Muscle layer of colon (tissue), 2 donors: ENCODE data around the gene RBMS2.

ENCODE experiments used
- H3K27ac ChIP-seq: one replicate; pipeline ENCODE4 v1.7.0; 2013; ENCODE audit warnings: low read depth, mild to moderate bottlenecking, low read length, moderate library complexity
- H3K27me3 ChIP-seq, 2 donors: one replicate each; pipeline ENCODE4 v1.7.0; 2013; ENCODE audit warnings: low read length in 2 of 2, mild to moderate bottlenecking in 2 of 2; ENCODE audit not compliant: insufficient read depth in 2 of 2, control insufficient read depth in 1 of 2
- H3K36me3 ChIP-seq: one replicate; pipeline ENCODE4 v1.7.0; 2013; ENCODE audit warnings: mild to moderate bottlenecking, low read length; ENCODE audit not compliant: insufficient read depth
- H3K4me1 ChIP-seq: one replicate; pipeline ENCODE4 v1.7.0; 2013; ENCODE audit warnings: mild to moderate bottlenecking, low read length; ENCODE audit not compliant: insufficient read depth
- H3K4me3 ChIP-seq, 2 donors: one replicate each; pipeline ENCODE4 v1.7.0; 2013; ENCODE audit warnings: low read length in 2 of 2, low read depth in 1 of 2, mild to moderate bottlenecking in 1 of 2, moderate library complexity in 1 of 2
- H3K9ac ChIP-seq: one replicate; pipeline ENCODE4 v1.7.0; 2013; ENCODE audit warnings: low read length
- H3K9me3 ChIP-seq: one replicate; pipeline ENCODE4 v1.7.0; 2013; ENCODE audit warnings: mild to moderate bottlenecking, low read length
- donor health status: abdominal sarcoma.
- donor health status: Adenocarcinoma of cecum.

Gene RBMS2

DNA sequence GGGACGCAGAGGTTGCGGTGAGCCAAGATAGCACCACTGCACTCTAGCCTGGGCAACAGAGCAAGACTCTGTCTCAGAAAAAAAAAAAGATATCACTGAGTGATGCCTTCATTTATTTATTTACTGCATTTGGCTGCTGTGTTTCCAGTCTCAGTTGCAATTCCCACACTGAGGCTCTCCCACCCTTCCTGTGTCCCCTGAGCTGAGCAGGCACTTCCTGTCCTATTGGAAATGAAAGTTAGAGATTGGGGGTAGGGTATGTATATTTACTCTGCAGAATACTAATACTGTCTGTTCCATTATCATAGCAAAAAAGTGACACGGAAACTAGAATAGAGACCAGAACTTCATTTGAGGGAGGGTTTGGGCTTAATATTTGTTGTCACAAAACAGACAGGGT lies 1.6 kb upstream of the RBMS2 start:
- Histone ChIP-seq H3K36me3 (no peaks in the 10 kb centered on the region), H3K9ac (no peak overlapping the region), H3K27ac (no peak overlapping the region), H3K9me3 (no peaks in the 10 kb centered on the region), H3K4me1 (peaks cover 20% of the 10 kb centered on the region), H3K4me3 (peak overlapping the region in 1 of 2 donors; percentile 53), H3K27me3 (no peaks in the 10 kb centered on the region)

DNA sequence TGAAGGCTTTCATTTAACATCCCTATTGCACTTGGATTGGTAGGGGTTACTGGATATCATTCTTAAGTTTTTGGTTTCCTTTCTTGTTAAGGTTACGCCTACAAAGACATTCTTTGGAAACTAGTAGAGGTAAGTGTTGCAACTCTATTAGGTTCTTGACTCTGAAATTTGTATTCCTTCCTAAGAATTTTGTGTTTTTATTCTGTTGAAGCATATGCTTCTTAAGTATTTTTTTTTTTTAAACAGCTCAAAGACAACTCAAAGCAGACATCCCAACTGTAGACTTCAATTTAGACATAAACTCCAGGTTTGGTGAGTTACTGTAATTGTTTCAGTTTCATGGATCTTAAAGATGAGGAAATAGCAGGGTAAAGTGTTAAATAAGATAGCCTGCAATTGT lies 1.1 kb upstream of the RBMS2 start:
- H3K36me3 ChIP-seq = no peaks in the 10 kb centered on the region
- H3K9me3 ChIP-seq = no peaks in the 10 kb centered on the region
- H3K9ac ChIP-seq = peak overlapping the region; percentile 78
- peak overlapping the region in 1 of 2 donors; percentile 53 for H3K4me3 ChIP-seq
- H3K4me1 ChIP-seq = peaks cover 23% of the 10 kb centered on the region
- no peaks in the 10 kb centered on the region for H3K27me3 ChIP-seq
- peak overlapping the region; percentile 92 for H3K27ac ChIP-seq

DNA sequence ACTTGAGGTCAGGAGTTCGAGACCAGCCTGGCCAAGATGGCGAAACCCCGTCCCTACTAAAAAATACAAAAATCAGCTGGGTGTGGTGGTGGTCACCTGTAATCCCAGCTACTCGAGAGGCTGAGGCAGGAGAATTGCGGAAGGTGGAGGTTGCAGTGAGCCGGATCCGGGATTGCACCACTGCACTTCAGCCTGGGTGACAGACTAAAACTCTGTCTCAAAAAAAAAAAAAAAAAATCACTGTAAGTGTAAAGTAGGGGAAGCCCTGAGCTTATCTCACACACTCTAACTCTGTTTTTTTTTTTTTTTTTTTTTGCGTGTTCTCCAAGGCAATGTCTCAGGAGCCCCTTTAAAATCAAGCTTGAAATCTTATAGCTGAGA lies 421 bp upstream of the RBMS2 start:
- Histone ChIP-seq H3K4me3 (peak overlapping the region; percentile 53 to 66), H3K9ac (peak overlapping the region; percentile 78), H3K9me3 (no peaks in the 10 kb centered on the region), H3K27me3 (no peaks in the 10 kb centered on the region), H3K4me1 (peaks cover 23% of the 10 kb centered on the region), H3K36me3 (no peaks in the 10 kb centered on the region), H3K27ac (peak overlapping the region; percentile 92)

DNA sequence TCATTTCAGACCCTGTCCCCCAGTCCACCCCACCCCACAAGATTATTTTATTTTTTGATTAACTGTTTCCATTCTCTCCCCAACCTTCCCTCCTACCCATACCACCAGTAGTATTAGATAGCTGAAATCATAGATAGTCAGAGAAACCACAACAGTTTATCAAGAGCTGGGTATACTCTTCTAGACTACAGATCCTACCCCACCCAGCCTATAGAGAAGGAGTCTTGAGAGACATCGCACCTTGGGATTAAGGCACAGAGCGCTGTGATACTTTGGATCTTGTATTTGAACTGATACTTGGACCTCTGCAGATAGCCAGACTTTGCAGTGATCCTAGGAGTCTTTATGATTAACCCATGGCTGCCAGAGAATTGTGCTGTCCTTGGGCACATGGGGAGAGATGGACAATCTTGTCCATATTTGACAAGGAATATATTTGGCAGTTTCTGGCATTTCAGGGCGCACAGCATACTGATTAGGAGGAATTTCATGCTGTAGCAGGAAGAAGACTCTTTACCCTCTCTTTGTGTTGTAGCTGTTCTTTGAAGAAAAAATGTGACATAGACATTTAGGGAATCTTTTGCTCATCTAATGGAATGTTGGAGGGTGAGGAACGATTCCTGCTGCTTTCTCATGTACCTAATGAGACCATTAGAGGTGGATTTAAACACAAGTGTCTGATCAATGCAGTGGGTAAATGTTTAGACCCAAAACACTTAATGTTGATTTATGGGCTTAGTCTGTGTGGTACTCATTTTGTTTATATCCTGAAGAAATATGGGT lies 982 bp downstream of the RBMS2 start:
- H3K27ac ChIP-seq = peak overlapping the region; percentile 92
- H3K4me1 ChIP-seq = peaks cover 33% of the 10 kb centered on the region
- H3K9me3 ChIP-seq = no peaks in the 10 kb centered on the region
- H3K4me3 ChIP-seq = peak overlapping the region; percentile 65 to 66
- no peaks in the 10 kb centered on the region for H3K27me3 ChIP-seq
- no peaks in the 10 kb centered on the region for H3K36me3 ChIP-seq
- peak overlapping the region; percentile 59 for H3K9ac ChIP-seq

DNA sequence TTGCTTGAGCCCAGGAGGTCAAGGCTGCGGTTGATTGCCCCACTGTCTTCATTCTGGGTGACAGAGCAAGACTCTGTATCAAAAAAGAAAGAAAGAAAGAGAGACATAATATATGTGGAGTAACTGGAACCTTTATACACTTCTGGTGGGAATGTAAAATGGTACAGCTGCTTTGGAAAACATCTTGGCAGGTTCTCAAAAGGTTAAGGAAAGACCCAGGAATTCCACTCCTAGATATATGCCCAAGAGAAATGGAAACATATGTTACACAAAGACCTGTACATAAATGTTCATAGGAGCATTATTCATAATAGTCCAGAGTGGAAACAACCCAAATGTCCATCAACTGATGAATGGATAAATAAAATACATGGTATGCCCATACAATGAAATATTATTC lies 7.2 kb downstream of the RBMS2 start:
- H3K27me3 ChIP-seq = no peaks in the 10 kb centered on the region
- H3K9me3 ChIP-seq = no peaks in the 10 kb centered on the region
- H3K9ac ChIP-seq = no peak overlapping the region
- H3K36me3 ChIP-seq = no peaks in the 10 kb centered on the region
- H3K27ac ChIP-seq = no peak overlapping the region
- no peak overlapping the region for H3K4me3 ChIP-seq
- H3K4me1 ChIP-seq = peaks cover 23% of the 10 kb centered on the region

DNA sequence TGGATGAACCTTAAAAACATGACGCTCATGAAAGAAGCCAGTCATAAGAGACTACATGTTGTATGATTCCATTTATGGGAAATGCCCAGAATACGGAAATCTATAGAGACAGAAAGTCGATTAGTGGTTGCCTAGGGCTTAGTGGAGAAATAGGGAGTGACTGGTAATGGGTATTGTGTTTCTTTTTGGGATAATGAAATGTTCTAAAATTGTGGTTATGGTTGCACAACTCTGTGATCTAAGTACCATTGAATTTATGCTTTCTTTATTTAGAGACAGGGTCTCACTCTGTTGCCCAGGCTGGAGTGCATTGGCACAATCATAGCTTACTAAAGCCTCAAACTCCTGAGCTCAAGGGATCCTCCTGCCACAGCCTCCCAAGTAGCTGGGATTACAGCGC lies 8.0 kb downstream of the RBMS2 start:
- peaks cover 19% of the 10 kb centered on the region for H3K4me1 ChIP-seq
- H3K9me3 ChIP-seq = no peaks in the 10 kb centered on the region
- no peak overlapping the region for H3K9ac ChIP-seq
- H3K36me3 ChIP-seq = no peaks in the 10 kb centered on the region
- H3K27ac ChIP-seq = no peak overlapping the region
- H3K4me3 ChIP-seq = no peak overlapping the region
- H3K27me3 ChIP-seq = no peaks in the 10 kb centered on the region

DNA sequence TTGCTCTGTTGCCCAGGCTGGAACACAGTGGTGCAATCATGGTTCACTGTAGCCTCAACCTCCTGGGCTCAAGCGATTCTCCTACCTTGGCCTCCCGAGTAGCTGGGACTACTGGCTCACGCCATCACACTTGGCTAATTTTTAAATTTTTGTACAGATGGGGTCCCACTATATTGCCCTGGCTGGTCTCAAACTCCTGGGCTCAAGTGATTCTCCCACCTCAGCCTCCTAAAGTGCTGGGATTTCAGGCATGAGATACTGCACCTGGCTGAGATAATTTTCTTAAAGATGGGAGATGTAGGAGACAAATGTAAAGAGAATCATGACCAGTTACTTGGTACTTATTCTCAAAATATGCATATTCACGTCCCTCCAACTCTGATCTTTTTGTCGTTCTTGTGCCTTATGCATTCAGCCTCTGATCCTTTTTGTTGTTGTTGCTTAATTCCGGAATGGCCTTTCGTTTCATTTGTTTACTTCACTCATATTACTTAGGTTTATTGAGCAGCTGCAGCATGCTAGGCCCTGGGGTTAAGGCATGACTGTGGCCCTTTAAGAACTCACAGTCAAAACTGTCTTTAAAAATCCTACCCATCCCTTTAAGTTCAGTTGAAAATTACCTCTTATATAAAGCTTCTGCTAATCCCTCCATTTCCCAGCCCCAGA lies 8.9 kb downstream of the RBMS2 start:
- H3K4me3 ChIP-seq = no peak overlapping the region
- no peak overlapping the region for H3K9ac ChIP-seq
- H3K36me3 ChIP-seq = no peaks in the 10 kb centered on the region
- H3K27ac ChIP-seq = no peak overlapping the region
- no peaks in the 10 kb centered on the region for H3K27me3 ChIP-seq
- H3K9me3 ChIP-seq = no peaks in the 10 kb centered on the region
- peaks cover 16% of the 10 kb centered on the region for H3K4me1 ChIP-seq

DNA sequence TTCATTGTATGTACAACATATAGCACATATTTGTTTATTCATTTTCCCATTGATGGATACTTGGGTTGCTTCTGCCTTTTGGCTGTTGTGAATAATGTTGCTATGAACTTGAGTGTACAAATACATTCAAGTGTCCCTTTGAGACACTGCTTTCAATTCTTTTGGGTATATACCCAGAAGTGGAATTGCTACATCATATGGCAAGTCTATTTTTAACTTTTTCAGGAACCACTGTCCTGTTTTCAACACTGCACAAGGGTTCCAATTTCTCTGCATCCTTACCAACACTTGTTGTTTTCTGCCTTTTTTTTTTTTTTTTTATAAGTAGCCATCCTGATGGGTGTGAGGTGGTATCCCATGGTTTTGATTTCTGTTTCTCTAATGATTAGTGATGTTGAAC lies 15.9 kb downstream of the RBMS2 start:
- peaks cover 3% of the 10 kb centered on the region for H3K4me1 ChIP-seq
- no peaks in the 10 kb centered on the region for H3K9me3 ChIP-seq
- H3K36me3 ChIP-seq = no peaks in the 10 kb centered on the region
- H3K27ac ChIP-seq = no peak overlapping the region
- H3K9ac ChIP-seq = no peak overlapping the region
- H3K4me3 ChIP-seq = no peak overlapping the region
- H3K27me3 ChIP-seq = no peaks in the 10 kb centered on the region

DNA sequence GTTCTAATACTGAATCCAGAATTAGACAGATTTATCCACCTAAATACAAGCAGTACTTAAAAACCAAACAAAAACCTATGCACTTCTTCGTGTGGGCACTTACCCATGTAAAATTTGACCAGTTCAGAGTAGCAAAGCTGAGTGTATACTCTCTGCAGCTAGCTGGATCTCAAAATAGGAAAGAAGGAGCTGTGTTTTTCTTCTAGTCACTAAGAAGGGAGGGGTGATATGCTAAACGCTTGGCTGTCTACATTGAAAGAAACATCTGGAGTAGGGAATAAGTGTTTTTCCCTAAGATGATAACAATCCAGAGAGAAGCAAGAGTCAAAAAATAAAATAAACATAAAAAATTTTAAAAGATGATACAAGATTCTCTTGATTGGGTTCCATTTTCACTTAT lies 20.0 kb downstream of the RBMS2 start:
- H3K27me3 ChIP-seq = no peaks in the 10 kb centered on the region
- no peaks in the 10 kb centered on the region for H3K9me3 ChIP-seq
- H3K4me1 ChIP-seq = peaks cover 3% of the 10 kb centered on the region
- no peak overlapping the region for H3K9ac ChIP-seq
- H3K27ac ChIP-seq = no peak overlapping the region
- H3K4me3 ChIP-seq = no peak overlapping the region
- H3K36me3 ChIP-seq = no peaks in the 10 kb centered on the region

DNA sequence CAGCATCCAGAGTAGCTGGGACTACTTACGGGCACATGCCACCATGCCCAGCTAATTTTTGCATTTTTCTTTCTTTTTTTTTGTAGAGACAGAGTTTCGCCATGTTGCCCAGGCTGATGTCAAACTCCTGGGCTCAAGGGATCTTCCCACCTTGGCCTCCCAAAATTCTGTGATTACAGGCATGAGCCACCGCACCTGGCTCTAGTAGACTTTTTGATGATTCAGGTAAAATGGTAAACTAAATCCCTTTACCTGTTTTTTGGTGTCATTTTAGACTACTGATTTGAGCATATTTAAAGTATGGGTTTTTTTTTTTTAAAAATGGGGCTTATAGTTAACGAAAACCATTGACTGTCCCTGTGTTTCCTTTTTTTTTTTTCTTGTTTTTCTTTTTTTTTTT lies 20.5 kb downstream of the RBMS2 start:
- Histone ChIP-seq H3K4me3 (no peak overlapping the region), H3K9ac (no peak overlapping the region), H3K9me3 (no peaks in the 10 kb centered on the region), H3K36me3 (no peaks in the 10 kb centered on the region), H3K27me3 (no peaks in the 10 kb centered on the region), H3K4me1 (peaks cover 3% of the 10 kb centered on the region), H3K27ac (no peak overlapping the region)

DNA sequence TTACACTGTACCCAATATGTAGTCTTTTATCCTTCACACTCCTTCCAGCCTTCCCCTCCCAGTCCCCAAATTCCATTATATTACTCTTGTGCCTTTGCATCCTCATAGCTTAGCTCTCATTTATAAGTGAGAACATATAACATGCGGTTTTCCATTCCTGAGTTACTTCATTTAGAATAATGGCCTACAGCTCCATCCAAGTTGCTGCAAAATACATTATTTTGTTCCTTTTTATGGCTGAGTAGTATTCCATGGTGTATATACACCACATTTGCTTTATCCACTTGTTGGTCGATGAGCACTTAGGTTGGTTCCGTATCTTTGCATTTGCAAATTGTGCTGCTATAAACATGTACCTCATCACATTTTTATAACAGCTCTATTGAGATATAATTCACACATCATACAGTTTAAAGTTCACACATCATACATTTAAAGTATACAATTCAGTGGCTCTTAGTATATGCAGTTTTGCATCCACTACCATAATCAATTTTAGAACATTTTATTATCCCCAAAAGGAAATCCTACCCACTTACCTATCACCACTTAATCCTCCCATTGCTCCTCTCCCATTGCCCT lies 23.5 kb downstream of the RBMS2 start:
- Histone ChIP-seq H3K36me3 (no peaks in the 10 kb centered on the region), H3K27me3 (no peaks in the 10 kb centered on the region), H3K9ac (no peak overlapping the region), H3K9me3 (no peaks in the 10 kb centered on the region), H3K4me3 (no peak overlapping the region), H3K27ac (no peak overlapping the region), H3K4me1 (no peaks in the 10 kb centered on the region)
